K562 (cell line): ENCODE results near the gene MMUT. TPM values are rescaled to one million over a fixed set of nuclear protein-coding genes. Genes with fewer than 3 reads are reported as not detected.

Experiments used
- ATAC-seq: fragments of 200-7000 bp; cut with Tn5 transposase; 3 replicates; pipeline ENCODE4 v1.9.1; 2020; ENCODE audit warnings: moderate library complexity
- BruUV-seq: library from RNA; stranded (reverse); fragments of 400-500 nt; replicated peaks from 2 replicates; lab custom pipeline; 2021; lab: Mats Ljungman, UMichigan
- CTCF ChIA-PET: fragments of 300-600 bp; formaldehyde crosslinking; extraction: SDS; loops from one replicate; lab custom pipeline; 2021; ENCODE audit warnings: low intra/inter-chr PET ratio; lab: Yijun Ruan, JAX
- POLR2A ChIA-PET: fragments of 300-600, 350-650 bp; sonication (Branson Sonifier 250); formaldehyde crosslinking; extraction: SDS; loops from one replicate; lab custom pipeline; 2021; ENCODE audit warnings: antibody characterized with exemption, inconsistent platforms; lab: Yijun Ruan, JAX
- DNase-seq, 4 experiments: peaks; one replicate each; pipeline versions ENCODE4 v3.0.0 to v3.0.0-alpha.2; 2011 to 2018; ENCODE audit warnings: low spot score in 3 of 4, mixed read lengths in 3 of 4; ENCODE audit errors: extremely low read depth in 1 of 4
- FAIRE-seq: peaks from 2 replicates; lab custom pipeline; 2011; peaks lifted over from hg19 to GRCh38; lab: Jason Lieb, UNC
- H2AFZ ChIP-seq: 2 replicates; pipeline ENCODE4 v1.6.0; 2011; ENCODE audit warnings: low read depth, low read length, control low read depth, inconsistent platforms
- H3K27ac ChIP-seq: fragments of 200-600 bp; 3 replicates; pipeline ENCODE4 v1.8.0; 2011; ENCODE audit warnings: low read depth, mild to moderate bottlenecking, control low read depth, inconsistent platforms, low read length, moderate library complexity, mixed read lengths; ENCODE audit errors: extremely low read depth
- H3K27me3 ChIP-seq, 2 experiments: fragments of 300-600 bp in 1 of 2; 2 replicates in 1 of 2; 3 replicates in 1 of 2; pipeline versions ENCODE4 v1.6.0 to v1.8.0; 2011; ENCODE audit warnings: inconsistent platforms in 2 of 2, low read length in 2 of 2, mild to moderate bottlenecking in 1 of 2, mixed read lengths in 1 of 2, moderate library complexity in 1 of 2; ENCODE audit not compliant: control insufficient read depth in 2 of 2, insufficient read depth in 2 of 2
- H3K36me3 ChIP-seq: fragments of 300-600 bp; 3 replicates; pipeline ENCODE4 v1.8.0; 2011; ENCODE audit warnings: mild to moderate bottlenecking, low read length, inconsistent platforms; ENCODE audit not compliant: control insufficient read depth, insufficient read depth
- H3K4me1 ChIP-seq, 2 experiments: fragments of 200-600 bp in 1 of 2; replicated peaks in 1 of 2; 2 replicates in 1 of 2; 3 replicates in 1 of 2; pipeline versions ENCODE4 v1.5.1 to v1.8.0; 2011; ENCODE audit warnings: inconsistent platforms in 2 of 2, low read length in 2 of 2, mild to moderate bottlenecking in 1 of 2, mixed read lengths in 1 of 2, moderate library complexity in 1 of 2; ENCODE audit not compliant: control insufficient read depth in 2 of 2, insufficient read depth in 2 of 2
- H3K4me2 ChIP-seq: 2 replicates; pipeline ENCODE4 v1.6.1; 2011; ENCODE audit warnings: low read length, control low read depth, inconsistent platforms, mixed read lengths; ENCODE audit not compliant: insufficient read depth
- H3K4me3 ChIP-seq: fragments of 200-600 bp; sonication (generic), shearing (Covaris generic); 2 replicates; pipeline ENCODE4 v1.5.1; 2016; ENCODE audit warnings: control low read depth, inconsistent platforms
- H3K79me2 ChIP-seq: fragments of 200-600 bp; 3 replicates; pipeline ENCODE4 v1.8.0; 2011; ENCODE audit warnings: low read length, inconsistent platforms; ENCODE audit not compliant: control insufficient read depth, insufficient read depth
- H3K9ac ChIP-seq, 2 experiments: 2 replicates each; pipeline versions ENCODE4 v1.6.0 to v1.6.1; 2011; ENCODE audit warnings: low read depth in 2 of 2, low read length in 2 of 2, control low read depth in 1 of 2, inconsistent platforms in 1 of 2, mild to moderate bottlenecking in 1 of 2, mixed read lengths in 1 of 2; ENCODE audit not compliant: insufficient read depth in 1 of 2
- H3K9me1 ChIP-seq: one replicate; pipeline ENCODE4 v1.6.0; 2011; ENCODE audit warnings: inconsistent platforms, mild to moderate bottlenecking, low read length, moderate library complexity; ENCODE audit not compliant: control insufficient read depth, insufficient read depth
- H3K9me3 ChIP-seq: replicated peaks from 2 replicates; pipeline ENCODE4 v1.5.1; 2011; ENCODE audit warnings: low read depth, low read length, inconsistent platforms; ENCODE audit not compliant: control insufficient read depth, insufficient read depth
- H4K20me1 ChIP-seq: replicated peaks from 2 replicates; pipeline ENCODE4 v1.6.1; 2011; ENCODE audit warnings: low read length, inconsistent platforms, mixed read lengths; ENCODE audit not compliant: control insufficient read depth, insufficient read depth
- CREM ChIP-seq: IDR thresholded peaks from 2 replicates; pipeline ENCODE4 v1.6.1; 2014; ENCODE audit warnings: antibody characterized with exemption, low read depth
- E2F8 ChIP-seq: fragments of 450-650 bp; IDR thresholded peaks from 2 replicates; pipeline ENCODE4 v1.7.1; 2018; ENCODE audit warnings: mild to moderate bottlenecking, low read depth; ENCODE audit not compliant: partially characterized antibody
- HDAC3 ChIP-seq: fragments of 450-650 bp; IDR thresholded peaks from 2 replicates; pipeline ENCODE4 v1.6.1; 2018; ENCODE audit warnings: borderline replicate concordance, mild to moderate bottlenecking, moderate library complexity; ENCODE audit not compliant: partially characterized antibody
- KLF16 ChIP-seq: IDR thresholded peaks from 2 replicates; pipeline ENCODE4 v1.6.1; 2016; ENCODE audit warnings: antibody characterized with exemption
- SMAD3 ChIP-seq: fragments of 450-650 bp; formaldehyde crosslinking; conservative IDR thresholded peaks from 2 replicates; pipeline ENCODE4 v1.4.0; 2020; ENCODE audit warnings: mild to moderate bottlenecking
- SMC3 ChIP-seq: conservative IDR thresholded peaks from 2 replicates; pipeline ENCODE4 v1.6.1; 2011; ENCODE audit warnings: low read depth, low read length, improper control_type of control experiment; ENCODE audit not compliant: insufficient read depth
- TCF7L2 ChIP-seq: fragments of 150-350 bp; IDR thresholded peaks from 2 replicates; pipeline ENCODE4 v1.6.1; 2016; ENCODE audit warnings: low read depth, mild to moderate bottlenecking, low read length, moderate library complexity
- TFAM ChIP-seq: fragments of 250-450 bp; sonication (Bioruptor Pico); conservative IDR thresholded peaks from 2 replicates; pipeline ENCODE4 v1.5.0; 2021; ENCODE audit warnings: mild to moderate bottlenecking, moderate library complexity
- ZNF764 ChIP-seq: fragments of 250-450 bp; sonication (Bioruptor Pico); IDR thresholded peaks from 2 replicates; pipeline ENCODE4 v1.4.0; 2020; ENCODE audit warnings: low read depth, mild to moderate bottlenecking, moderate library complexity
- WGBS: fragments of 100-300 bp; shearing (Covaris generic); methylation state at CpG from one replicate; pipeline ENCODE4 v1.1.6; 2016; ENCODE audit warnings: low coverage, mixed read lengths; ENCODE audit not compliant: insufficient coverage; ENCODE audit errors: missing lambda C conversion rate; 5-methylcytosine and 5-hydroxymethylcytosine counted together
- in situ Hi-C: fragments of 300-500 bp; cut with MboI; formaldehyde crosslinking; loops from 4 replicates; pipeline ENCODE4 v1.15.0; 2018; ENCODE audit warnings: inconsistent platforms, mixed read lengths
- intact Hi-C: fragments of 100-400 bp; cut with micrococcal nuclease; formaldehyde crosslinking; loops from 2 replicates; pipeline ENCODE4 v1.14.2; 2022
- polyA plus RNA-seq, 8 experiments: library from polyadenylated mRNA; depleted of rRNA in 4 of 8; stranded (reverse) in 5 of 8; unstranded in 3 of 8; fragments of >200 nt; fragmentation: Nextera tagmentation in 2 of 8; fragmentation: Illumina TruSeq in 1 of 8; extraction: Ambion mirVana in 2 of 8; extraction: Trizol in 1 of 8; gene quantifications; 2 replicates each; pipeline versions ENCODE4 v1.2.1 to v1.2.3, GENCODE V29; 2011 to 2014; ENCODE audit warnings: inconsistent platforms in 1 of 8, missing spikeins in 1 of 8
- total RNA-seq, 7 experiments: library from RNA; depleted of rRNA in 6 of 7; stranded (reverse); fragments of >200 nt in 6 of 7; fragmentation: Illumina TruSeq in 2 of 7; extraction: Trizol in 2 of 7; gene quantifications; 2 replicates each; pipeline versions ENCODE4 v1.2.1 to v1.2.3, GENCODE V29; 2011 to 2021; ENCODE audit warnings: low replicate concordance in 1 of 7

Gene MMUT
- total and polyA plus RNA-seq, 9 of the 15 experiments (the other 6 are each of a cell fraction or from before 2014, with no cell fraction given): 7.1 to 26.4 (median 16.0) TPM

- TF ChIP-seq SMAD3 (CRISPR knock-in tag) (no peak), E2F8 (no peak), TFAM (CRISPR knock-in tag) (no peak), TCF7L2 (no peak), CREM (no peak)
- TF ChIP-seq, all 486 proteins: peak for 0
Measured at GRCh38 chr6:49410564-49410963, 52.5 kb downstream of the MMUT start (continued).

GRCh38 chr6:49409951-49410542 is 53.0 kb downstream of the MMUT start:
- ChIA-PET POLR2A (interaction anchor here (0.8 to 1.2 kb wide), 2 partner anchors 11 to 12 kb away, joined by 3 to 4 read pairs; no protein-coding TSS in a partner anchor), CTCF (no interaction called here)
- Histone ChIP-seq H3K4me1 (no peaks in the 10 kb centered on the region), H3K27ac (no peak overlapping the region), H3K9me3 (no peaks in the 10 kb centered on the region), H3K36me3 (no peaks in the 10 kb centered on the region), H3K79me2 (no peaks in the 10 kb centered on the region), H2AFZ (no peak overlapping the region), H4K20me1 (no peaks in the 10 kb centered on the region), H3K9ac (no peak overlapping the region), H3K27me3 (no peaks in the 10 kb centered on the region), H3K9me1 (no peaks in the 10 kb centered on the region), H3K4me3 (no peak overlapping the region), H3K4me2 (no peak overlapping the region)
- FAIRE-seq (peak; percentile 97), DNase-seq (peak; percentile 57 to 80 (median 66)), ATAC-seq (peak; percentile 94)
- WGBS: under 1% methylated on average over 9 of the region's 9 CpGs
- BruUV-seq: no TSS peak
- intact Hi-C loops: loop anchor here (1.0 kb wide), 1 partner anchor 1622 kb away; no protein-coding TSS in a partner anchor
- in situ Hi-C loops: no loop called here
- TF ChIP-seq KLF16 (0 out of 2 replicates have a peak, but pooled peaks have one; percentile 10), ZNF764 (peak; percentile 70; the same call in 1 of the 2 replicates), SMC3 (peak; percentile 81), HDAC3 (no peak)
